Stimulated activated CD8-positive, alpha-beta memory T cell treated with anti-CD3 and anti-CD28 coated beads, Interleukin-15, amount 100 ng/mL, for 1 hour (primary cell): ENCODE measurements around the gene DTNA.

Experiments used
- DNase-seq: peaks from one replicate; pipeline ENCODE4 v3.0.0-alpha.2; 2020; ENCODE audit warnings: low read depth

DTNA gene

DNA sequence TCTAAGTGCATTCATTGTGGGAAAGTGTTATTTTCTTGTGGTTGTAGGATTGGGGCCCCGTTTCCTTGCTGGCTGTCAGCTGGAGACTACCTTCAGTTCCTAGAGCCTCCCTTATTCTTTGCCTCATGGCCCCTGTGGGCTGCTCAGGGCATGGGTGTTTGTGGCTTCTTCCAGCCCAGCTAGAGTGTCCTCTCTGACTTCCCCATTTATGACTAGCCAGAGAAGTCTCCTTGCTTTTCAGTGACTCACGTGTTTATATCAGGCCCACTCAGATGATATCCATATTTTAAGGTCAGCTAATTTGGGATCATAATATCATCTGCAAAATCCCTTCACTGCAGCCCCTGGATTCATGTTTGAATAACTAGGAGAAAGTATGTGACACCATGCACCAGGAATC lies 62.8 kb downstream of the DTNA start:
- DNase-seq = no peak

DNA sequence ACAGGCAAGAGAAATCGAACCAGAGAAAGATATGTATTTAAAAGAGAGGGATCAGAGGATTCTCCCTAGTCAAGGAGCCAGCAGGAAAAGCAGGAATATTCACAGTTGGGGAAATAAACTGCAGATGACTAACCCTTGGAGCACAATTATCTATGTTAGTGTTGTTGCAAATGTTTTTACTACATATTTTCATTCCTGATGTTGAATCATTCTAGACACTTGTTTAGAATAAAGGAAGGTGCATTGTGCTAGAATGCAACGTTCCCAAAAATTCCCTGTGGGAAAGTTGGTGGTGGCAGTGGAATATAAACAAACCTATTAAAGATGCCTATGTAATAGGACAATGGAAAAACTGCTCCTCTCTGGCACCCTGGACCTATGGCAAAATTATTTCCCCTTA lies 63.3 kb downstream of the DTNA start:
- no peak for DNase-seq

DNA sequence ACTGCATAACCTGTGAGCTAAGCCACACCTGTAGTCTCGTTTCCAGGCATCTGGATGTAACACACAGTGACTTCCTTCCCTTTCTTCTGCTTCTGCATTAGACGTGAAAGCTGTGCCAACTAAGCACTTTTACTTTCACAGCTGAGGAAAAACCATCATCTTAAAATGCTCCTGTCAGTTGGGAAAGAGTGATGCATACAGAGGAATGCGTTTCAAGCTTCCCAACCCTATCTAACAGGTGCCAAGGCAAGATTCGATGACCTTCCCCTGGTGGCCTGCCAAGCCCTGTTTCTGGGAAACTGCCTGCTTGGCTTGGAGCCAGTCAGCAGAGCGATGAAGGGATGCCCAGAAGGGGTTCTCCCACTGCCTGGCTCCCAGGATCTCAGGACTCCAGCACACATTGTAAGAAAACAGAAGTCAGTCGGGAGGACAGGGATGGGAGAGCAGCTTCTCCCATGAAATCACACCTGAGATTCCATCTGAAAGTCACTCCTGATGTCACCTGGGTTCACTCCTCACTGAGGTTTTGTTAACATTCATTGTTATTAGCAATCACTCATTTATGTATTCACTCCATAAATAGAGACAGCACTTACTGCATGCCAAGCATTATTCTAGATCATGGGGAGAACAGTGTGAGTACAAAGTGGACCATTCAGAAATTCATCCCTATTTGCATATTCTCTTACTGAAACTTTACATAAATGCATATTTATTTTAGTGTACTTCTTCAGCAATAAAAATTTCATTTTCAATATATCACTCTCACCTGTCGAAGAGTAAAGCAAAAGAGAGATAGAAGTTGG lies 64.1 kb downstream of the DTNA start:
- no peak for DNase-seq

DNA sequence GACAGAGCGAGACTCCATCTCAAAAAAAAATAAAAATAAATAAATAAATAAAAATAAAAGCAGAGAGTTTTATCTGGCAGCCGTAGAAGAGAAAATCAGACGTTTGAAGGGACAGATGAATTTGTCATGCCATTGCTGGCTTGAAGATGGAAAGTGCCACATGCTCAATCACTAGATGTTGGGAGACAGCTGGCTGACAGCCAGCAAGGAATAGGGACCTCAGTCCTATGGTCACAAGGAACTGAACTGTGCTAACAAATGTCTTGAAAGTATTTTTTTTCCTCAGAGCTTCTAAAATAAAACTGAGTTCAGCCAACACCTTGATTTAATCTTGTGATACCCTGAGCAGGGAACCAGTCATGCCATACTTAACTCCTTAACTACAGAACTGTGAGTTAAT lies 65.4 kb downstream of the DTNA start:
- no peak for DNase-seq

DNA sequence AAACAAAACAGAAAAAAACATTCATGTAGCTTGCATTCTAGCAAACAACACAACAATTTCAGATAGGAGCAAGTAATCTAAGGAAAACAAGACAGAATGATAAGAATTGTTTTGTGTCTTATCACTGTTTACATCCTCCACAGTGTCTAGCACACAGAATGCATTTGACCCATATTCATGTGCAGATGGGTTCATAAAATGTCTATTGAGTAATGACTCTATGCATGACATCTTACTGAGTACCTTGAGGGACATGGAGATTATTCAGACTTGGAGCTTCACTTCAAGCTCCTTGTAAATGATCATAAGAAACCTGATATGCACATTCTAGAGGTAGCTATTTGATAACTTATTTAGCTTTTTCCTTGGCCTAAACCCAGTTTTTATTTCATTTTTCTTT lies 69.0 kb downstream of the DTNA start:
- no peak for DNase-seq

DNA sequence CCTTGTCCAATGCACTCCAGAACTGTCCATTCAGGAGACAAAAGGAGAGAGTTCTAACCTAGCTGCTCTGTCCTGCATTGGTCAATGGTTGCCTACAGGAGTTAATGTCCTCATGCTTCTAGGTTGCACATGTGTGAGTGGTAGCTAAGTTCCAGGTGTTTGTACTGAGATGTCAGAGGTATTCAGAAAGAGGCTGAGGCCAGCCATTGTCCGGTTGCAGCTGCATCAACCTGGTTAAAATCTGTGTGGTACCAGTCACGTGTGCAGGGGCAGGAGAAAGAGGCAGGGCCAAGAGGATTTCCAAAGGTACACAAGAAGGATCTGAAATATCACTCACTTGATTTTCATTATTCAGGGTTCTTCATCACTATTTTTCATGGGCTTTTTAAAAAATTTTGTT lies 70.8 kb downstream of the DTNA start:
- no peak for DNase-seq

DNA sequence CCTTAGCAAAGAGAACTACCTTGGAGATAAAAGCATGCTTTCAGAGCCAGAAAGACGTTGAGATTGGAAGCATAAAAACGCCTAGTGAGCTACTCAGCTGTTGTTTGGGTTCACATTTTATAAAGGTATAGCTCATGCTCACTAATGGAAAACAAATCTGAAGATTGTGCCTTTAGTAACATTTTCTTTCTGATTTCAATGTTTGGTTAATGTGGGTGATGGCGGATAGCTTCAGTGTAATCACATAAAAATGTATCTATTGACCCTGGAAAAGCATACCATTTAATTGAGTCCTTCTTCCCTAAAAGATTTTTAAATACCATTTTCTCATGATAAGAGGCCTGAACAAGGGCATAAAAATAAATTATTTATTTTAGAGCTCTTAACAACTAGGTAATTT lies 73.4 kb downstream of the DTNA start:
- no peak for DNase-seq

DNA sequence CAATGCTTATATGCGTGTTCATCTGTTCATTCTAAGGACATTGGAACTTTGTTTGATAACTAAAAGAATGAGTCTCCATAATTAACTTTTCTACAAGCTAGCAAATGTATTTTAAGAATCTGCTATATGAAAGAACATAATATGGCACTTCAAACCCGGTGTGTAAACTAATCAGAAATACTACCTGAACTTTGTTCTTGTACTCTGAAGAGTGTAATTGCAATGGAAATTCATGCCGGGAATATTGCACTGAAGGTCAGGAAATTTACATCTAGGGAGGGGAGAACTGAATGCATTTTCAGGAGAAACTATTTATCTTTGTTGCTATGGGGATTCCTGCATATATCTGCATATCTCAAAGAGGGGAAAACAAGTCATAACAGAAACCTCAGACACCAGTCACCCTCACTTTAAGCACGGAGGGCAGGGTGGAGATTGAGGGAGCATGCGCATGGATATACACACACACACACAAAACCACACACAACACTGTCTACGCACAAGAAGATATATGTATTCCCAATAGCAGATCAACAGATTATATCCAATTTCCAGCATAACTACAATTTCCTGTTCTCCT lies 76.2 kb downstream of the DTNA start:
- no peak for DNase-seq

DNA sequence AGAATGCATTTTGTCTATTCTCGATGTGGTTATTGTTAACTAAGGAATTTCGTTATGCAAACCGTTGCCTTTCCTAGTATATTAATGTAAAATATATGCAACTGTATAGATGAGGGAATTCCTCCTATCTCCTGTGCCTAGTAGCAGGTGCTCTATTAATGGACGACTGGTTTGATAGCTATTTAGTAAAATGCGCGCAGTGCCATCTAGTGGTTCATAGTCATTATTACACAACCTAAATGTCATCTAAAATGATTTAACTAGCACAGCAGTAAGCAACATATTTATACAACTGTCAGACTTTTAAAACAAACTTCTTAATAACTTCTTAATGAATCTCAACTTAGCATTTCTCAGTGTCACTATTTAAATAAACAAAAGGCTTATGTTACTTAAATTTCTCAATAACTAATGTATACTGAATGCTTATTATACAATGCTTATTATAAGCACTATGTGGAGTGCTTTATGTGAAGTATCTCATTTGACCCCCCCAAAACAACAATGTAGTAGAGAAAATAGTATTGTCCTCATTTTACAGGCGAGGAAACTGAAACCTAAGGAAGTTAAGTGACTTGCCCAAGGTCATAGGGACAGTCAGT lies 77.9 kb downstream of the DTNA start:
- DNase-seq = no peak

DNA sequence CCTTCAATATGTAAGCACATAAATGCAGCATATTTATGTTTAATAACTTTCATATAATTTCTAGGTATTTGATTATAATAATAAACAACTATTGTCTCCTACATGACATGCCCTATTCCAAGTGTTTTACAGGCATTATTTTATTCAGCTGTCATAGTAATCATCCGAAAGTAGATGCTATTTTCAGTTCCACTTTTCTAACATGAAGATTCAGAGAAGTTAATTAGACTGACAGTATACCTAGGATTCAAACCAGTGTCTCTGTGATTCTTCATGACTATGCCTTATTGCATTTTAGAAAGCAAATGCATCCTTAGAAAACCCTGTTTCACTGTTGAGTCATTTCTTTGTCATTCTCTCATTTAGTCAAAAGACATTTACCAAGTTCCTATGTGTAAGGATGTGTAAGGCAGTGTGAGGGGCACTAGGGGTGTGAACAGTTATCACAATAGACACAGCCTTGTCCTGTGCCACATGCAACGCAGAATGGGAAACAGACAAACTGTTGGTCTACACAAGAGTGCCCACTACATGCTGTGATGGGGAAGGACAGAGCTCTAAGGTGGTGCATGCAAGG lies 79.8 kb downstream of the DTNA start:
- no peak for DNase-seq

DNA sequence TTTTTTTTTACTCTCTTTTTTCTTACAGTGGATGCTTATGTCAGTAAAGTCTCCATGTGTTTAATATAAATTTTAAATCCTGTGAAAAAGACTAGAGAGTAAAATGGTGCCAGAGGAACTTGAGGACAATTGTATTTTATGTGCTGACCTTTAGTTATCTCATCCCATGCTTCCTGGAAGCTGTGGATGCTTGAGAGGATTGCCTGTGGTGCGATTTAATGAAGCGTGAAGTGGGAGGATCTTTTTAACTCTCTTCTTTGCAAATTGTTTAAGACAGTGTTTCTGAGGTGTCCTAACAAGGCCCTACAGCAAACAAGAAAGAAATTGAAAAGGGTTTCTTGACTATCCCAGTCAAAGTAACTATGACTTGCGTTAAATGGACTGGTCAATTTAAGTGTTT lies 84.2 kb downstream of the DTNA start:
- no peak for DNase-seq

DNA sequence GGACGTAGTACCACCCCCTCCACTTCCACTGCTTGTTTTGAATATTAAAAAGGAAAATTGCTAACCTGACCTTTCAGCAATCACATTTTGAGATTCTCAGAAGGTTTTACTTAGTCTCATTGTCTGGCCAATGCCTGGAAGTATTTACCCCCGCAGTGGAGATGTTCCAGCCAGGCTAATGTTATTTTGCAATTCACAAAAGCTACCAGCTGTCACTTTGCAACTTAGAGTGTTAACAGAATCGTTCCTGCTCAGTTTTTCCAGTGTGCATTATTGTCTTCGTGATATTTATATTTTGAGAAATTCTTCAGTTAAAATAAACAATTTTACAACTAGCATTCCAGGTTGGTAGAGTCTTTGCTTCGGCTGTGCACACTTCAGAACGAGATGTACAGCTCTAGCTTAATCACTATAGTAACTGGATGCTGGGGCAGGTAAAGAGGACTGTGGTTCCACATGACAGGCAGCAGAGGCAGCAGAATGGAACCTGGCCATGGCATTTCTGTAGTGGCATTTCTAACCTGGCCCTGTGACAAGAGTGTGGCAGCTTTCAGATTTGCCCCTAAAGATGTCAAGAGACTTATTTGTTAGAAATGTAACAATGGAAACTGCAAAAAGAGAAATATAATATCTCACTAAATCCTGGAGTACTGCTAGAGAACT lies 85.1 kb downstream of the DTNA start:
- DNase-seq = no peak

DNA sequence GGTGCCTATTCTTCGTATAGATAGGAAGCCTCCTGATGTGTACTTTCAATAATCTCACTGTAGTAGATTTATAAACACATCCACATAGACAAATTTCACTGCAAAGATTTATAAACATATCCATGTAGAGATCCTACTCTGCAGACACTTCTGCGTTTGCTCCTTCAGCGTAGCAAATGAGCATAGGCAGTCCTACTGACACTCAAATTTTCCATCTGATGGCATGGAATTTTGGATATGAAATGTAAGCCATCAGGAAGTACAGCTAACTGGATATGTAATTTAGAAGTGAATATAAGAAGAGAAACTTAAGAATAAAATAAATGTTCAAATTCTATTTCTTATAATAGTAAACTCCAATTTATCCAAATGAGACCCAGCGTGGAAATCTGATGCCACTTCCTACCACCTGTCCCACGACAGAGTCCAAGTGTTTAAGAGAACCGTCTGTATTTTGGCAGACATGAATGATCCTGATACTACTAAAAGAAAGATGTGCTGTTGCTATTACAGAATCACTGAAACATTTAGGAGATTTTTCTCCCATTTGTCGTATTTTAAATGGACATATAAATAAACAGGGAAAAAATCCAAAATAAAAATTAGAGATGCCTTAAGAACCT lies 86.0 kb downstream of the DTNA start:
- DNase-seq = no peak

DNA sequence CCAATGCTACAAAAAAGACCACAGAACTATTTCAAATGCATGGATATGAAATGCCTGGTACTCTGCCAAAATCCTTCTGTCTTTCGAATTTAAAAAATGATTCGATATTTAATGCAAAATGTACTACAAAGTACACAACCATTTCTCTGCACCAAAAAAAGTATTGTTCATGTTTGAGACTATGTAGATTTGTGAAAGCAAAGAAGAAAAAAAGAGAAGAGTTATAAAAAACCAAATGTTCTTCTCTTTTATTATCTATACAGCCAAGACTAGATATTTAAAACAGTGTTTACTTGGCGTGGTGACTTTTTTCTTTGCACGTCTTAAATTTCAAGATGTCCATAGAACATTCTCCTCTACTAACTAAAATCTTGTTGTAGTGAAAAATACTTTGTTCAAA lies 89.2 kb downstream of the DTNA start:
- no peak for DNase-seq

DNA sequence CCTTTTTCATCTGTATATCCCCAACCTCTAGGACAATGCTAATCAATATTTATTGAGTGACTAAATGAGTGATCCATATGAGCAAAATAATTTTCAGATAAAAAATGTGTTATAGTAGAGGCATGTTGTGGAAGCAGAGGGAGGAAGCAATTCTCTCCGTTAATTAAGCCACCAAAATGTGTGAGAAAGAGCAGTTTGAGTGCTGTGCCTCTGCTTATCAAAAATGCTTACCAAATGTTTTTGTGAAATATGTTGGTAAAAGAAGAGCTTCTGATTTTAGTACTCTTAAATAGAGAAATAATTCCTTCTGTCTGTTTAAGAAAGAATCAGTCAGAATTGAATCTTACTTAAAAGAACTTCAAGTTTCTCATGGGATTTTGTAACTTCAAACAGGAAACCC lies 90.3 kb downstream of the DTNA start:
- no peak for DNase-seq

DNA sequence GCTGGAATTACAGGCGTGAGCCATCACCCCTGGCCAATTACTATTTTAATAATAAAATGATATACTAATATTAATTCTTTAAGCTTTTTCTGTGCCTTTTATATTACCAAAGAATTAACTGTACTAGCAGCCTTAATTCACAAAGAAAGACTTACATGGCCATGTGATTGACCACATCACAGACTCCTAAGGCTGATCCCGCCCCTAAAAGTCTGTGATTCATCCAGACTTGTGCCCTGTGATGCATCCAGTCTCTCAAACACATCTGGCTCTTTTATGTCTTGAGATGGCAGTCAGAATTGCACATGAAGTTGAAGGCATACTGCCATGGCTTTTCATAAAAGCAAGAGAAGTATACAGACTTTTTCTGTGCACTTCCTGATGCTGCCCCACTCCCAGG lies 91.7 kb downstream of the DTNA start:
- no peak for DNase-seq

DNA sequence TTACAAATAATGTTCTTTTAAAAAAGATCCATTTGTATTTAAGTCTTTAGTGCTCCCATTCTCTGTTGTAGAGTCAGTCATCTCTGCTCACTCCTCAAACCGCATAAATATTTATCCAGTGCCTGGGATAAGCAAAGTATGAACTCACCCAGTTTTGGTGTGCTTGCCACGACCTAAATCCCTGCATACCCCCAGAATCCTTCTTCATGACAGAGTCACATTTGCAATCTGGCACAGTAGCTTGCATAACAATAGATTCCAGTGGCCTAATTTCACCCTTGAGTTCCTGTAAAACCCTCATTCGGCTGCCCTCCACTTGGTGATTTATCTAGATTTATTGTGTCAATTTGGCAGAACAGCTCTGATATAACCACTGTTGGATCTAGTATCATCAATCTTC lies 92.9 kb downstream of the DTNA start:
- no peak for DNase-seq

DNA sequence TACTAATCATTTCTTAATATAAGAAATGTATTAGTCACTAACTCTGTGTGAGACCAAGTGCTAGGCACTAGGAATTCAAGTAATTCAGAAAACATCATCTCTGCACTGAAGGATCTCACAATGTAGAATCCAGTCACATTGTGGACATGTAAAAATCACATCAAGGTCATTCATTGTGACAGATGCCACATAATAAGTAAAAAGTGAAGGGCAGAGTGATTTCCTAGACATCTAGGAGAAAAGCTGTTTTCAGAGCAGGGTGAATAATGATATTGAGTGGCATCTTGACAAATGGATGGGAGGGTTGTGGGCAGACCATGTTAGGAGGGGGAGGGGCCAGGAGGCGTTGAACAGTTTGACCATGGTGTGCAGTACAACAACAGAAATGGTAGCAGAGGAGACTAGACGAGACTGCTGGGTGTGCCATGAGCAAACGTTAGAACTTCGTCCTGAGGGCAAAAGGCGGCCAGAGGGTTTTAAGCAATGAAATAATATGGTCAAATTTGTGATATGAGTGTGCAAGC lies 93.8 kb downstream of the DTNA start:
- no peak for DNase-seq

DNA sequence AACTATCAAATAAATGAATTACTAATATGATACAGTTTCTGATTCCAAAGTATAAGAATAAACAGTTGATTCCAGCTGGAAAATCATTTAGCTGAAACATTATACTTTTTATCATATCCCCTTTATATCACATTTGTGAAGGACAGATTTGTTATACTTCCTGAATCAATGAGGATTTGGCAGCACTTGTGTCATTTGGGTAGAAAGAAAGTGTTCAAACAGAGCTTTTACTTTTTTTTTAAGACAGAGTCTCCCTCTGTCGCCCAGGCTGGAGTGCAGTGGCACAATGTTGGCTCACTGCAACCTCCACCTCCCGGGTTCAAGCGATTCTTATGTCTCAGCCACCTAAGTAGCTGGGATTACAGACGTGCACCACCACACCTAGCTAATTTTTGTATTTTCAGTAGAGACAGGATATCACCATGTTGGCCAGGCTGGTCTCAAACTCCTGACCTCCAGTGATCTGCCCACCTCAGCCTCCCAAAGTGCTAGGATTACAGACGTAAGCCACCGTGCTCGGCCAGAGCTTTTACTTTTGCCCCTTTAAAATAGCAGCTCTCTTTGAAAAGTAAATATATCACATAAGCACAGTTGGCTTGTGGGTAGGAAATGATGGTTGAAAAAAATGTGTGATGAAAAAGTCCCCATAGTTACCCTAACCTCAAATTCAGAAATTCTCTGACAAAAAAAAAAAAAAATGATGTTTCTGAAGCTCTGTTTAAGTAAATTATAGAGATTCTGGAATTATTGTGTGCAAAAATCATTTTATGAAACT lies 95.2 kb downstream of the DTNA start:
- DNase-seq = no peak

DNA sequence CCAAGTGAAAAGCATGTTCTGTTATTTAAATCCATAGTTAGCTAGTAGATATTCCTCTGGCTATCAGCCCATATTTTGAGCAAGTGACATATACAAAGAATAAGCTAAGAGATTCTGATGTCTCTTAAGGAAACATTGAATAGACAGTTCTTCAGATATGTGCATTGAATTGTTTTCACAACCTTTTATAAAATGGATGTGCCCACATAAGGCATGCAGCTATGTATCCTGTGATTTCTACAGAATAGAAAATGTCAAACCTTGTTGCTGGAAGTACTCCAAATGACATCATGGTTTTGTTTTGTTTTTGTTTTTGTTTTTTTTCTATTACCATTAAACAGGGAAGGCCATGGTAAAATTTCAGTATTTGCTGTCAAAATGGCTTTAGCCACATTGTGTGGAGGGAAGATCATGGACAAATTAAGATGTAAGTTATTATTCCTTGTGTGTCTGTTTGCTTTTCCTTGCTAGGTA lies 95.8 kb downstream of the DTNA start:
- no peak for DNase-seq

DNA sequence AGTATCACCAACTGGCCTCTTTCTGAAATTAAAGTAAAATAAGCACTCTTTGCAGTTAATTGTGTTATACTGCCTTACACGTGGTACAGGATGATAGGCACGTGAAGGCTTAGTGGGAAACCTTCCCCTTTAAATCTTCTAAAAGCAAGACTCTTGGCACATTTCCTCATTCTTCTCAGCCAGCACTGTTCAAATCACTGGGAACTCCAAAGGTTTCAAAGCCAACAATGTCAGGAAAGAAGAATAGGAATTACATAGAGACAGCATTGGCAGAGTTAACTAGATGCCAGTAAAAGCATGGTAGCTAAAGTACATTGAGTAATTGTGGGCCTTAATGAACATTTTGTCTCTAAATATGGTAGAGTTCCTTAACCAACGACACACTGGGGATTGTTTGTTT lies 96.4 kb downstream of the DTNA start:
- DNase-seq = no peak
